GM12874 (cell line): Measurements from ENCODE around the gene CEP19.

Source experiments
- TF ChIP-seq, protein P1 (sequence below): IDR thresholded peaks from 2 replicates; pipeline ENCODE4 v1.5.1; 2011; ENCODE audit warnings: low read depth, mild to moderate bottlenecking, control low read depth, low read length, moderate library complexity; ENCODE audit not compliant: insufficient read depth

Gene CEP19

DNA sequence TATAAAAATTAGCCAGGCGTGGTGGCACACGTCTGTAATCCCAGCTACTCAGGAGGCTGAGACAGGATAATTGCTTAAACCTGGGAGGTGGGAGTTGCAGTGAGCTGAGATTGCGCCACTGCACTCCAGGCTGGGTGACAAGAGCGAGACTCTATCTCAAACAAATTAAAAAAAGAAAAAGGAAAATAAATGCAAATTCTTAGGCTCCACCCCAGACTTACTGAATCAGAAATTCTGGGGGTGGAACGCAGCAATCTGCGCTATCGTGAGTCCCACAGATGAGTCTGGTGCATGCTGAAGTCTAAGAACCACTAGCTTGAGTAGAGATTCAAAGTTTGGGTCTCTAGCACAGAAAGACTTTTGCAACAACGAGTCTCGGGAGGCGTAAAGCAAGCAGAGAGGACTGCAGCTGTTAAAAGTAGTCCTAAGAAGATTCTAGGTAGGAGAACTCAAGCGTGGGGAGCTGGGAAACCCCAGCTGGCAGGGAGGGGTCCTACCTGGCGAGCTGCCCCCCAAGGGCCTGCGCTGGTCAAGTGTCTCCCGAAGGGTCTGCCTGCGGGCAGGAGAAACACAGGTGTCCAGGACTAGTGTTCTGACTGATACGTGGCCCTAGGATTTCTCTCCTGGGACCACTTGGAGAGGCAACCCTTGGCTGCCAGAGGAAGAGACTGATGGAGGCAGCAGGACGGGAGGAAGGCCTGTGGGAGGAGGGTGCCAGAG is 21.9 kb downstream of the CEP19 start:
- TF ChIP-seq, protein P1, sequence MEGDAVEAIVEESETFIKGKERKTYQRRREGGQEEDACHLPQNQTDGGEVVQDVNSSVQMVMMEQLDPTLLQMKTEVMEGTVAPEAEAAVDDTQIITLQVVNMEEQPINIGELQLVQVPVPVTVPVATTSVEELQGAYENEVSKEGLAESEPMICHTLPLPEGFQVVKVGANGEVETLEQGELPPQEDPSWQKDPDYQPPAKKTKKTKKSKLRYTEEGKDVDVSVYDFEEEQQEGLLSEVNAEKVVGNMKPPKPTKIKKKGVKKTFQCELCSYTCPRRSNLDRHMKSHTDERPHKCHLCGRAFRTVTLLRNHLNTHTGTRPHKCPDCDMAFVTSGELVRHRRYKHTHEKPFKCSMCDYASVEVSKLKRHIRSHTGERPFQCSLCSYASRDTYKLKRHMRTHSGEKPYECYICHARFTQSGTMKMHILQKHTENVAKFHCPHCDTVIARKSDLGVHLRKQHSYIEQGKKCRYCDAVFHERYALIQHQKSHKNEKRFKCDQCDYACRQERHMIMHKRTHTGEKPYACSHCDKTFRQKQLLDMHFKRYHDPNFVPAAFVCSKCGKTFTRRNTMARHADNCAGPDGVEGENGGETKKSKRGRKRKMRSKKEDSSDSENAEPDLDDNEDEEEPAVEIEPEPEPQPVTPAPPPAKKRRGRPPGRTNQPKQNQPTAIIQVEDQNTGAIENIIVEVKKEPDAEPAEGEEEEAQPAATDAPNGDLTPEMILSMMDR: no peak

DNA sequence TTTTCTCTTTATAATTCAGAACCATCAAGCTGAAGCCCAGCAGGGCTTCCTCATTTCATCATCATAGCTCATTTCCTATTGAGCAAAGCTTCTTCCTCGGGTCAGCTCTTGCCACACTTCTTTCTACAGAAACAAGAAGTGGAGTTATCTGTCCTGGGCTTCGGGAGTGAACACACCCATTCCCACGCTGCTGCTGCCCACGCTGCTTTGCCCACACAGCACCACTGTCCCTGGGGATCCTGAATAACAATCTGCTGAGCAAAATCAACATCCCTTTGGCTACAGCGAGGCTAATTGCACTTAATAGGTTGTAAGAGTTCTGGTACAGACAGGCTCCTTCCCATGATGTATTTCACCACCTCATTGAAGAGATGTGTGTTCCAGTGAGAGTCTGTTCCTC is 23.7 kb downstream of the CEP19 start:
- TF ChIP-seq, protein P1: no peak

DNA sequence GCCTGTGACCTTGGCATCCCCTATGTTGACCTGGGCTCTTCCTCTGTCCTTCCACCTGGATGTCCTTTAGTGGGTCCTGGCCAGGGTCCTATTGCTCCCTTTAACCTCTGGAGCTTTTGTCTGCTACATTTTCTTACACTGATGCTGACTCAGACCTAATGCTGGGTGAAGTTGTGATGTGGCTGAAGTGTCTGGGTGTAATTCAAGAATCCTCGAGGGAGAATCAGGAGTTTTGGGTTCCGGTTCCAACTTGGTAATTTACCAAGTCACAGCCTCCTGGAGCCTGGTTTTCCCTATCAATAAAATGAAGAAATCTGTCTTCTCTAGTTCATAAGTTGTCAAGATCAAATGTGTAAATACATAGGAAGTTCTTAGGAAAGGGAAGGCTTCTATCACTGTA is 25.6 kb downstream of the CEP19 start:
- TF ChIP-seq, protein P1: no peak

DNA sequence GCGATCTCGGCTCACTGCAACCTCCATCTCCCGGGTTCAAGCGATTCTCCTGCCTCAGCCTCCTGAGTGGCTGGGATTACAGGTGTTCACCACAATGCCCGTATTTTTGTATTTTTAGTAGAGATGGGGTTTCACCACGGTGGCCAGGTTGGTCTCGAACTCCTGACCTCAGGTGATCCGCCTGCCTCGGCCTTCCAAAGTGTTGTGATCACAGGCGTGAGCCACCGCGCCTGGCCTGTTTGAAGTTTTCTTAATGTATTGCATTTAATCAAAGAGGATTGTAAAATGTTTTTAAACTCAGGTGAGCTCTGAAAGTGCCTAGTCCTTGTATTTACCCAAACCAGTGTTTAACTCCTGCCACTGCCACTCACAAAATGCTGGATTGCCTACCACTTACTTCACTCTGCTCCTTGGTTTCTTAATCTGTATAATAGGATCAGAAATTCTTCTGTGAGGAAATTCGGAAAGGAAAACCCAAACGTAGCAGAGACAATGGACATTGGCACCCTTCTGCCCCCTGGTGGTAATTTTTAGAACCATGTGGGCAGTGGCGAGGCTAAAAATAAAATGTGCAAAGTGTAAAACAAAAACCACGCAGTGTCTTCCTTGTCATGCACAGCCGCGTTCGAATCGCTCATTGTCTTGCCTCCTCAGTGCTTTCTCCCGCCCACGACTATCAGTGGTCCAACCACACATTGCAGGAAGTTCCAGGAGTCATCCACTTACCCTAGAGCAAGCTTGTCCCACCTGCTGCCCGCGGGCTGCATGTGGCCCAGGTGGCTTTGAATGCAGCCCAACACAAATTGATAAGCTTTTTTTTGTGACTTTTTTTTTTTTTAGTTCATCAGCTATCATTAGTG is 27.3 kb downstream of the CEP19 start:
- TF ChIP-seq, protein P1: peak; percentile 68

DNA sequence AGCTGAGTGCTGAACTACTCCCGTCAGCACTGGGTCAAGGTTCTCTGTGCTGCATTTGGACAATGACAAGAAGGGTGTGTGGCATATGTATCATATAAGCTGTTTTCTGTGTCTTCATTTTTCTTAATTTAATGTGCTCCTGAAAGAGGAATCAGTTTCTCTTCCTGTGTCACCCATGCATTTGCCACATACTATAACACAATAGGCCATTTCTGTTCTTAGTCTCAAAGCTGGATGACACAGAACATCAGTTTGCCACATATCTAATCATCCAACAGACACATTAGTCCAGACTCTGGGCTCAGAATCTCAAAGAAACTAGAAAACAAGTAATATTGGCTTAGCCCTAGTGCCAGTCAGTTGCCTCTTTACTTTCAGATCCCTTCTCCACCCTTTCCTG is 34.1 kb downstream of the CEP19 start:
- TF ChIP-seq, protein P1: no peak

DNA sequence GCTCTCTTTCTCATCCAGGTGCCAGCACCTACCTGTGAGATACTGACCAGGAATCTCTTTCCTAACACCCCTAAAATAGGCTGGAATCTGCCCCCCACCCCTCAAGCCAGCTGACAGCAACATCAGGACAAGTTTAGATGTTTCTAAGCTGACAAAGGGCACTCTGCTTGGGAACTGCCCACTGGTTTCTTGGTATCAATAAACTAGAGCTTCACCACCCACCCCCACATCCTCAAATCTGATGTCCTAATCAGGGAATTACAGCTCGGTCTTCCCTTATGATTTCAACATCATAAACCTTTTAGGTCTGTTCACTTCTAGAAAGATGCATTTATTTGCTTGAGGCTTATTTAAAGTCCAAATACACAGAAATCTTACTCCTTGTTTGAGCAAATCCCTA is 34.7 kb downstream of the CEP19 start:
- TF ChIP-seq, protein P1: no peak

DNA sequence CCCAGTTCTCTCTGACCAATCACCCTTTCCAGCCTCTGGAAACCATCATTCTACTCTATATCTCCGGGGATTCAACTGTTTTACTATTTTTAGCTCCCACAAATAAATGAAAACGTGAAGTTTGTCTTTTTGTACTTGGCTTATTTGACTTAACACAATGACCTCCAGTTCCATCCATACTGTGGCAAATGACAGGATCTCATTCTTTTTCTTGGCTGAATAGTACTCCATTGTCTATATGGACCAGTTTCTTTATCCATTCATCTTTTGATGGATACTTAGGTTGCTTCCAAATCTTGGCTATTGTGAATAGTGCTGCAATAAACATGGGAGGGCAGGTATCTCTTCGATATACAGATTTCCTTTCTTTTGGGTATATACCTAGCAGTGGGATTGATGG is 38.4 kb downstream of the CEP19 start:
- TF ChIP-seq, protein P1: no peak
